HL-60/S4 treated with phorbol 12-myristate 13-acetate at 8.2 ng/mL for 4 days and 3 days (cell line): ENCODE data around the gene TMEM178A.
"Not testable (repeated sequence)": the region's sequence is repeated elsewhere in the genome, so short reads cannot be mapped to it uniquely, and the experiment has no call there.

Source experiments
- in situ Hi-C: fragments of 300-500 bp; cut with MboI; formaldehyde crosslinking; loops from 2 replicates; pipeline ENCODE4 v1.15.0; 2022; ENCODE audit warnings: low sequenced_read_pairs

The TMEM178A gene

GRCh38 chr2:39647104-39647765 lies 18.5 kb upstream of the TMEM178A start:
- in situ Hi-C loops = no loop called here

- in situ Hi-C loops = no loop called here
Observed at GRCh38 chr2:39648580-39648979, 17.1 kb upstream of the TMEM178A start.

GRCh38 chr2:39649511-39649910 lies 16.2 kb upstream of the TMEM178A start:
- in situ Hi-C loops = no loop called here

GRCh38 chr2:39650468-39650867 lies 15.2 kb upstream of the TMEM178A start:
- in situ Hi-C loops = no loop called here

GRCh38 chr2:39656215-39656614 lies 9.5 kb upstream of the TMEM178A start:
- in situ Hi-C loops = not testable (repeated sequence)

- in situ Hi-C loops = no loop called here
Observed at GRCh38 chr2:39657287-39657937, 8.3 kb upstream of the TMEM178A start.

GRCh38 chr2:39658371-39658770 lies 7.3 kb upstream of the TMEM178A start:
- in situ Hi-C loops = no loop called here

- in situ Hi-C loops = no loop called here
Observed at GRCh38 chr2:39659765-39660611, 5.7 kb upstream of the TMEM178A start.

GRCh38 chr2:39660612-39661236 lies 5.0 kb upstream of the TMEM178A start:
- in situ Hi-C loops = no loop called here

- in situ Hi-C loops = no loop called here
Observed at GRCh38 chr2:39661826-39662225, 3.9 kb upstream of the TMEM178A start.

- in situ Hi-C loops = no loop called here
Observed at GRCh38 chr2:39663187-39663930, 2.4 kb upstream of the TMEM178A start.

- in situ Hi-C loops = no loop called here
Observed at GRCh38 chr2:39664232-39664887, 1.4 kb upstream of the TMEM178A start.

- in situ Hi-C loops = no loop called here
Observed at GRCh38 chr2:39664888-39665591, 677 bp upstream of the TMEM178A start.

- in situ Hi-C loops = no loop called here
Observed at GRCh38 chr2:39666491-39667101, 879 bp downstream of the TMEM178A start.

- in situ Hi-C loops = no loop called here
Observed at GRCh38 chr2:39667104-39667885, 1.6 kb downstream of the TMEM178A start.

- in situ Hi-C loops = no loop called here
Observed at GRCh38 chr2:39667886-39668276, 2.2 kb downstream of the TMEM178A start.

GRCh38 chr2:39668576-39669080 lies 2.9 kb downstream of the TMEM178A start:
- in situ Hi-C loops = no loop called here

- in situ Hi-C loops = no loop called here
Observed at GRCh38 chr2:39671604-39672003, 5.9 kb downstream of the TMEM178A start.
